Breast epithelium (tissue), 4 donors: ENCODE results near the gene TMED9. TPM values are rescaled to one million over a fixed set of nuclear protein-coding genes. Genes with fewer than 3 reads are reported as not detected.

Experiments
- DNase-seq, 2 donors: peaks; one replicate each; pipeline ENCODE4 v3.0.0-alpha.2; 2019; ENCODE audit warnings: low spot score in 2 of 2
- H3K27ac ChIP-seq, 2 donors: fragments of 200-600 bp; sonication (generic) in 1 of 2; one replicate each; pipeline ENCODE4 v1.5.1; 2016 to 2019; ENCODE audit warnings: mild to moderate bottlenecking in 1 of 2
- H3K27me3 ChIP-seq, 2 donors: fragments of 200-600 bp; sonication (generic) in 1 of 2; one replicate each; pipeline versions ENCODE4 v1.5.1 to v1.6.0; 2017 to 2019; ENCODE audit warnings: control low read depth in 1 of 2, mild to moderate bottlenecking in 1 of 2
- H3K36me3 ChIP-seq: fragments of 200-600 bp; one replicate; pipeline ENCODE4 v1.5.1; 2019
- H3K4me1 ChIP-seq, 2 donors: fragments of 200-600 bp; sonication (generic); one replicate each; pipeline ENCODE4 v1.5.1; 2016 to 2019; ENCODE audit warnings: control low read depth in 1 of 2
- H3K4me3 ChIP-seq, 3 donors: fragments of 200-600 bp; sonication (generic); 1 replicate in 2 of 3; 2 replicates in 1 of 3; pipeline ENCODE4 v1.5.1; 2016 to 2019; ENCODE audit warnings: mild to moderate bottlenecking in 3 of 3, moderate library complexity in 2 of 3
- H3K9me3 ChIP-seq, 2 donors: fragments of 200-600 bp; sonication (generic) in 1 of 2; one replicate each; pipeline ENCODE4 v1.5.1; 2016 to 2019; ENCODE audit warnings: control low read depth in 1 of 2
- POLR2A ChIP-seq: fragments of 450-650 bp; IDR thresholded peaks from one replicate; pipeline ENCODE4 v1.6.1; 2016; ENCODE audit warnings: antibody characterized with exemption, mild to moderate bottlenecking, moderate library complexity
- POLR2AphosphoS5 ChIP-seq, 3 donors: sonication (generic); formaldehyde crosslinking; IDR thresholded peaks; one replicate each; pipeline ENCODE4 v1.6.1; 2017; ENCODE audit warnings: antibody characterized with exemption in 3 of 3
- intact Hi-C: fragments of 100-400 bp; cut with DNase I; formaldehyde crosslinking; loops from one replicate; pipeline ENCODE4 v1.15.1; 2023; ENCODE audit warnings: low total_unique reads
- total RNA-seq, 3 donors: library from RNA; depleted of rRNA; stranded (reverse); fragments of >200 nt; gene quantifications; one replicate each; pipeline ENCODE4 v1.1.0, GENCODE V29; 2016
- TF ChIP-seq, protein P1 (sequence below), 3 donors: fragments of 450-650 bp; IDR thresholded peaks; one replicate each; pipeline ENCODE4 v1.5.1; 2016 to 2017; ENCODE audit warnings: antibody characterized with exemption in 3 of 3, mild to moderate bottlenecking in 3 of 3, moderate library complexity in 3 of 3

Gene TMED9
- total RNA-seq, 3 donors from 2014 or later = 75.4 to 109 (median 95.1) TPM

DNA sequence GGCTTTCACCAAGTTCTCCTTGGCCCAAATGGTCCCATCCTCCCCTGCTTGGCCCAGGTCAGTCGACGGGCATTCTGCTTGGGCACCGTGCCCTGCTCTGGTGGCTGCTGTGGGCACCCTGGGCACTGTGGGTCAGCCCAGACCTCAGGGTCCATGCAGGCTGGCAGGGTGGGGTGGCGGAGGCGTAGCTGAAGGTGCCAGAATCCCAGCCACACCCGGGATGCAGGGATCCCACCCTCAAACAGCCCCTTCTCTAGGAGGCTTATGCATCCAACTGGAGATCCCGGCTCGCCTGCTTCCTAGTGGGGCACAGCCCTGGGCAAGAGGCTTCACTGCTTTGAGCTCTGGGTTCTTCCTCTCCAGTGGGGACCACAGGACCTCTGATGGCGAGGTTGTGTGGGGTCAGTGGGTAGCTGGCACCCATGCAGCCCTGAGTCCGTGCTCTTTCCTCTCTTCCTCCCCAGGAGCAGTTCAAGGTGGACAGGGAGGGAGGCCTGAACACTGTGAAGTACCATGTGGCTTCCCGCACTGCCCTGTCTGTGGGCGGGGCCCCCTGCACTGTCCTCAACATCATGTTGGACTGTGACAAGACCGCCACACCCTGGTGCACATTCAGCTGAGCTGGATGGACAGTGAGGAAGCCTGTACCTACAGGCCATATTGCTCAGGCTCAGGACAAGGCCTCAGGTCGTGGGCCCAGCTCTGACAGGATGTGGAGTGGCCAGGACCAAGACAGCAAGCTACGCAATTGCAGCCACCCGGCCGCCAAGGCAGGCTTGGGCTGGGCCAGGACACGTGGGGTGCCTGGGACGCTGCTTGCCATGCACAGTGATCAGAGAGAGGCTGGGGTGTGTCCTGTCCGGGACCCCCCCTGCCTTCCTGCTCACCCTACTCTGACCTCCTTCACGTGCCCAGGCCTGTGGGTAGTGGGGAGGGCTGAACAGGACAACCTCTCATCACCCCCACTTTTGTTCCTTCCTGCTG lies 17.4 kb downstream of the TMED9 start:
- intact Hi-C loops = no loop called here

DNA sequence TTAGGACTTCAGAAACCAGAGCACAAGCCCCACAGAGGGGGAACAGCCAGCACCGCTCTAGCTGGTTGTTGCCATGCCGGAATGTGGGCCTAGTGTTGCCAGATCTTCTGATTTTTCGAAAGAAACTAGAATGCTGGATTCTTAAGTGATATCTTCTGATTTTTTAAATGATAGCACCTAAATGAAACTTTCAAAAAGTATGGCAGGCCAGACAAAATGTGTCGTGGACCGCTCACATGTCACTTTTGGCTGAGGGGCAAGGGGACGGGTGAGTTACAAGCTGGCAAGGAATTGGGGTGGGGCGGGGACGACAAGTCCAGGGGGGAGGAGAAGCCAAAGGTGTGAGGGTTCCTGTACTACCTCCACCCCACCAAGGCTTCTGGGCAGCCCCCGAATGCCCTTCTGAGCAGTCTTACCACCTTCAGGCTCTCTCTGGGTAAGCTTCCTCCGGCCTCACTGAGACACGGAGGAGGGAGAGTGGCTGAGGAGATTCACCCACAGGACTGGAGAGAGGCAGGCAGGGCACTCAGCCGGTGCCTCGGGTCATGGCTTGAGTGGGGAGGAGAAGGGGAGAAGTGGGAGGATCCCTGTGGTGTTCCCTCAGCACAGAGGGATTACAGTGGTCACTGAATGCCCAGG lies 18.2 kb downstream of the TMED9 start:
- Histone ChIP-seq H3K36me3 (no peaks in the 10 kb centered on the region), H3K9me3 (no peaks in the 10 kb centered on the region), H3K27me3 (no peaks in the 10 kb centered on the region), H3K27ac (no peak overlapping the region), H3K4me1 (no peaks in the 10 kb centered on the region), H3K4me3 (no peak overlapping the region)
- TF ChIP-seq POLR2A (no peak), POLR2AphosphoS5 (IDR thresholded peaks at IDR 0.05) (no peak)
- TF ChIP-seq, protein P1, sequence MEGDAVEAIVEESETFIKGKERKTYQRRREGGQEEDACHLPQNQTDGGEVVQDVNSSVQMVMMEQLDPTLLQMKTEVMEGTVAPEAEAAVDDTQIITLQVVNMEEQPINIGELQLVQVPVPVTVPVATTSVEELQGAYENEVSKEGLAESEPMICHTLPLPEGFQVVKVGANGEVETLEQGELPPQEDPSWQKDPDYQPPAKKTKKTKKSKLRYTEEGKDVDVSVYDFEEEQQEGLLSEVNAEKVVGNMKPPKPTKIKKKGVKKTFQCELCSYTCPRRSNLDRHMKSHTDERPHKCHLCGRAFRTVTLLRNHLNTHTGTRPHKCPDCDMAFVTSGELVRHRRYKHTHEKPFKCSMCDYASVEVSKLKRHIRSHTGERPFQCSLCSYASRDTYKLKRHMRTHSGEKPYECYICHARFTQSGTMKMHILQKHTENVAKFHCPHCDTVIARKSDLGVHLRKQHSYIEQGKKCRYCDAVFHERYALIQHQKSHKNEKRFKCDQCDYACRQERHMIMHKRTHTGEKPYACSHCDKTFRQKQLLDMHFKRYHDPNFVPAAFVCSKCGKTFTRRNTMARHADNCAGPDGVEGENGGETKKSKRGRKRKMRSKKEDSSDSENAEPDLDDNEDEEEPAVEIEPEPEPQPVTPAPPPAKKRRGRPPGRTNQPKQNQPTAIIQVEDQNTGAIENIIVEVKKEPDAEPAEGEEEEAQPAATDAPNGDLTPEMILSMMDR (IDR thresholded peaks at IDR 0.05) = no peak
- intact Hi-C loops = no loop called here
- no peak for DNase-seq

More for the DNA sequence above, 17.4 kb downstream of the TMED9 start:
- Histone ChIP-seq H3K4me3 (no peak overlapping the region), H3K27ac (no peak overlapping the region), H3K27me3 (no peaks in the 10 kb centered on the region), H3K4me1 (no peaks in the 10 kb centered on the region), H3K9me3 (no peaks in the 10 kb centered on the region), H3K36me3 (no peaks in the 10 kb centered on the region)
- DNase-seq = no peak
- no peak for TF ChIP-seq POLR2A
- no peak for TF ChIP-seq POLR2AphosphoS5 (IDR thresholded peaks at IDR 0.05)
- TF ChIP-seq, protein P1 (IDR thresholded peaks at IDR 0.05) = no peak

DNA sequence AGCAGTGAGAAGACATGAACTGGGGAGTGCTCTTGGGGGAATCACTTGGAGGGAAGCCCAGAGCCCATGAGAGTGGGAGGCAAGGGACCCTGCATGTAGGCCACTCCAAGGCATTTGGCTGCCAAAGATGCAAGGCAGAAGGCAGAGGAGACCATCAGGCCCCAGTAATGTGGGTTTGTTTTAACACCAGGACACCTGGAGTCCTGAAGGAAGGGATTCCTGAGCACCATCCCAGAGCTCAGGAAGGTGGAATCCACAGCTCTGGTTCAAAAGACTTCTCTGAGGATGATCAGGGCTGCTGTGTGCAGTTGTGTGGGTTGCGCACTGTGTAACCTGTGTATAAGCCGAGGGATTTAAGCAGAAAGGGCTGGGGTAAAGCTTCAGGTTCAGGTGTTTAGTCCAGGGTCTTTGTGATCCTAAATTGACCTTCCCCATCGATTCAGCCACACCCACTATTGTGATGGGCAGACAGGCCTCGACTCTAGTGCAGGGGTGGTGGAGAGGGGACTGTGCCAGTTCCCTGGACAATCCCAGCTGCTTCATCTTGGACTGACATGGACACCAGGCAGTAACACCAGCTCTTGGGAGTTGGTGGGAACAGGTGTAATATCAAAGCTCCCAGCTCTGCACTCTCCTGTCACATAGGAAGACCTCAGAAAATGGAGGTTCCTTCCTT lies 18.9 kb downstream of the TMED9 start:
- intact Hi-C loops = no loop called here
- DNase-seq = no peak
- Histone ChIP-seq H3K9me3 (no peaks in the 10 kb centered on the region), H3K4me3 (no peak overlapping the region), H3K27ac (no peak overlapping the region), H3K36me3 (no peaks in the 10 kb centered on the region), H3K27me3 (no peaks in the 10 kb centered on the region), H3K4me1 (no peaks in the 10 kb centered on the region)
- TF ChIP-seq POLR2AphosphoS5 (IDR thresholded peaks at IDR 0.05) = no peak
- TF ChIP-seq, protein P1 (IDR thresholded peaks at IDR 0.05) = no peak
- no peak for TF ChIP-seq POLR2A

DNA sequence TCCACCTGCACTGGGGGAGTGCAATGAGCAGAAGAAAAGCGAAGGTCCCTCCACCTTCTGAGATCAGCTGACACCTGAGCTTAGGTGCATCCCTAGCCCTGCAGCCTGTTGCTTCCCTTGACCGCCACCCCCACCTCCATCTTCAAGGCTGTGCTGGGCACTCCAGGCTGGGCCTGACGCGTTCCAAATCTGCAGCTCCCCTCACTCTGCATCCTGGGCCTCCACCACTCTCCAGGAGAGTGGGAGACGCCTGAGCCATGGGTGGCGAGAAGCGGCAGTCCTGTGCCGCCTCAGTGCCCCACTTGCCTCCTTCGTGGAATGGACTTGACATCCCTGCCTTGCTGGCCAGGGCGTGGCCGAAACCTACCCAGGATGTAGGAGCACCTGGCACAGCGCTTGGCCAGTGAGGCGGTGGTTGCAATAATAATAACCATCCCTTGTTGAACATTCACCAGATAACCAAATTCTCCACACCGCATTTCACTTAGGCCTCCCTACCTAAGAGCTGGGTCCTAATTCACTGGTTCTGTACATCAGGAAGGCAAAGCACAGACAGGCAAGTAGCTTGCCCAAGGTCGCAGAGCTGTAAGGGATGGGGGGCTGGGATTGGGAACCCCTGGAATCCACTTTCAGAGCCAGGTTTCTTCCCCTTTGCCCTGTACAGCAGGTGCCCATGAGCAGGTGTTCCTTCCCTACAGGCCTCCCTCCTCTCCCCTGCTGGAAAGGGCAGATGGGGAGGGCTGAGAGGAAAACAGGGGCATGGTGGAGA lies 19.6 kb downstream of the TMED9 start:
- Histone ChIP-seq H3K27me3 (no peaks in the 10 kb centered on the region), H3K36me3 (no peaks in the 10 kb centered on the region), H3K4me3 (no peak overlapping the region), H3K27ac (no peak overlapping the region), H3K4me1 (no peaks in the 10 kb centered on the region), H3K9me3 (no peaks in the 10 kb centered on the region)
- intact Hi-C loops = no loop called here
- no peak for DNase-seq
- TF ChIP-seq, protein P1 (IDR thresholded peaks at IDR 0.05) = no peak
- no peak for TF ChIP-seq POLR2AphosphoS5 (IDR thresholded peaks at IDR 0.05)
- no peak for TF ChIP-seq POLR2A
